HG03135 (cell line): ENCODE measurements around the gene CIDEB.

Source experiments
- ATAC-seq: cut with Tn5 transposase; IDR thresholded peaks from one replicate; pipeline ENCODE4 v1.9.1; 2021; ENCODE audit warnings: mild to moderate bottlenecking, moderate library complexity; ENCODE audit not compliant: unreplicated experiment

Gene CIDEB

GRCh38 chr14:24292118-24292807 is 15.5 kb downstream of the CIDEB start:
- ATAC-seq, result no peak

GRCh38 chr14:24291446-24292117 is 16.2 kb downstream of the CIDEB start:
- ATAC-seq, result no peak

- ATAC-seq, result no peak
These were observed 17.0 kb downstream of the CIDEB start for GRCh38 chr14:24290746-24291145.

GRCh38 chr14:24289649-24290280 is 18.0 kb downstream of the CIDEB start:
- peak; percentile 65 for ATAC-seq

GRCh38 chr14:24286996-24287395 is 20.8 kb downstream of the CIDEB start:
- no peak for ATAC-seq

- no peak for ATAC-seq
These were observed 22.4 kb downstream of the CIDEB start for GRCh38 chr14:24285351-24285750.

- no peak for ATAC-seq
These were observed 23.2 kb downstream of the CIDEB start for GRCh38 chr14:24284501-24285035.

- no peak for ATAC-seq
These were observed 23.8 kb downstream of the CIDEB start for GRCh38 chr14:24283796-24284460.

GRCh38 chr14:24282736-24283135 is 25.0 kb downstream of the CIDEB start:
- ATAC-seq, result no peak

- ATAC-seq, result no peak
These were observed 26.1 kb downstream of the CIDEB start for GRCh38 chr14:24281636-24282035.

GRCh38 chr14:24280797-24281460 is 26.8 kb downstream of the CIDEB start:
- no peak for ATAC-seq

GRCh38 chr14:24279301-24280186 is 28.2 kb downstream of the CIDEB start:
- ATAC-seq, result no peak

- ATAC-seq, result no peak
These were observed 29.4 kb downstream of the CIDEB start for GRCh38 chr14:24278424-24278823.

GRCh38 chr14:24277606-24278321 is 30.0 kb downstream of the CIDEB start:
- no peak for ATAC-seq

GRCh38 chr14:24277071-24277470 is 30.7 kb downstream of the CIDEB start:
- ATAC-seq, result no peak

- no peak for ATAC-seq
These were observed 33.7 kb downstream of the CIDEB start for GRCh38 chr14:24274101-24274543.

- no peak for ATAC-seq
These were observed 34.3 kb downstream of the CIDEB start for GRCh38 chr14:24273422-24273998.

- no peak for ATAC-seq
These were observed 35.3 kb downstream of the CIDEB start for GRCh38 chr14:24272467-24272866.

- no peak for ATAC-seq
These were observed 35.9 kb downstream of the CIDEB start for GRCh38 chr14:24271834-24272263.
